ENCODE measurements around the gene COX20. TPM values are rescaled to one million over a fixed set of nuclear protein-coding genes. Genes with fewer than 3 reads are reported as not detected.

The COX20 gene
- total RNA-seq, 6 experiments from 2014 or later: 42.6 to 70.8 (median 58.9) TPM

DNA sequence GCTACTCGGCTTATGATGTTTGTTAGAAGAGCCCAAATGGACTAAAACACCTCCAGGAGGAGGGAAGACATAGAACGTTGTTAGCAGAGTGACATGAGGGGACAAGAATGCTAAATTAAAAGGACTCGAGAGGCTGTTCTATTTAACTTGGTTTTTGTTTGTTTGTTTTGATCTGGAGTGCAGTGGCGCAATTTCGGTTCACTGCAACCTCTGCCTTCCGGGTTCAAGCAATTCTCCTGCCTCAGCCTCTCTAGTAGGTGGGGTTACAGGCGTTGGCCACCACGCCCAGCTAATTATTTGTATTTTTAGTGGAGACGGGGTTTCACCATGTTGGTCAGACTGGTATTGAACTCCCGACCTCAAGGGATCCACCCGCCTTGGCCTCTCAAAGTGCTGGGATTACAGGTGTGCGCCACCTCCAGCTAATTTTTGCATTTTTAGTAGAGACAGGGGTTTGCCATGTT is 33.9 kb downstream of the COX20 start:
- H3K27me3 Mint-ChIP-seq (ENCODE audit: insufficient read depth): peaks cover 3% of the 10 kb centered on the region; the same call in 1 of the 2 replicates
- H3K27ac Mint-ChIP-seq: no peak overlapping the region
- TF ChIP-seq, protein P1, sequence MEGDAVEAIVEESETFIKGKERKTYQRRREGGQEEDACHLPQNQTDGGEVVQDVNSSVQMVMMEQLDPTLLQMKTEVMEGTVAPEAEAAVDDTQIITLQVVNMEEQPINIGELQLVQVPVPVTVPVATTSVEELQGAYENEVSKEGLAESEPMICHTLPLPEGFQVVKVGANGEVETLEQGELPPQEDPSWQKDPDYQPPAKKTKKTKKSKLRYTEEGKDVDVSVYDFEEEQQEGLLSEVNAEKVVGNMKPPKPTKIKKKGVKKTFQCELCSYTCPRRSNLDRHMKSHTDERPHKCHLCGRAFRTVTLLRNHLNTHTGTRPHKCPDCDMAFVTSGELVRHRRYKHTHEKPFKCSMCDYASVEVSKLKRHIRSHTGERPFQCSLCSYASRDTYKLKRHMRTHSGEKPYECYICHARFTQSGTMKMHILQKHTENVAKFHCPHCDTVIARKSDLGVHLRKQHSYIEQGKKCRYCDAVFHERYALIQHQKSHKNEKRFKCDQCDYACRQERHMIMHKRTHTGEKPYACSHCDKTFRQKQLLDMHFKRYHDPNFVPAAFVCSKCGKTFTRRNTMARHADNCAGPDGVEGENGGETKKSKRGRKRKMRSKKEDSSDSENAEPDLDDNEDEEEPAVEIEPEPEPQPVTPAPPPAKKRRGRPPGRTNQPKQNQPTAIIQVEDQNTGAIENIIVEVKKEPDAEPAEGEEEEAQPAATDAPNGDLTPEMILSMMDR (IDR thresholded peaks at IDR 0.05): no peak
- DNase-seq: no peak
- no peaks in the 10 kb centered on the region for H3K9me3 Mint-ChIP-seq
- H3K36me3 Mint-ChIP-seq (ENCODE audit: low read depth): no peaks in the 10 kb centered on the region
- H3K4me1 Mint-ChIP-seq (ENCODE audit: low read depth): peaks cover 15% of the 10 kb centered on the region
- no peak overlapping the region for H3K4me3 Mint-ChIP-seq

DNA sequence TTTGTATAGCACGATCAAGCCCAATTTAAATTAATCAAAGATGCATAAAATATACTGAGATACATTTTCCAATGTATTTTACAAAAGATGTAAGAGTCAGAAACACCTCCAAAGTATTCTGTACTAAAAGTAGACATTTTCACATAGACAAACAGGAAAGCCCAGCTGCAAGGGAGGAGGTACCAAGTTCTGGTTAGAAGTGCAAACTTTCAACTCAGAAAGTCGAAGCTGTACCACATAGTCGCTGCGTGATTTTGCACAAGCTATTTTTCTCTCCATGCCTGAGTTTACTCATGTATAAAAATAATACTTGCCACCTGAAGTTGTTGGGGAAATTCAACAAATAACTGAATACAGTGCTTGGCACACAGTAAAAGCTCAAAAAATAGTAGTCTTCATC is 34.5 kb downstream of the COX20 start:
- no peak overlapping the region for H3K4me3 Mint-ChIP-seq
- TF ChIP-seq, protein P1 (IDR thresholded peaks at IDR 0.05): no peak
- DNase-seq: no peak
- no peaks in the 10 kb centered on the region for H3K9me3 Mint-ChIP-seq
- peaks cover 3% of the 10 kb centered on the region; the same call in 1 of the 2 replicates for H3K27me3 Mint-ChIP-seq (ENCODE audit: insufficient read depth)
- H3K4me1 Mint-ChIP-seq (ENCODE audit: low read depth): peaks cover 13% of the 10 kb centered on the region
- H3K36me3 Mint-ChIP-seq (ENCODE audit: low read depth): no peaks in the 10 kb centered on the region
- no peak overlapping the region for H3K27ac Mint-ChIP-seq

DNA sequence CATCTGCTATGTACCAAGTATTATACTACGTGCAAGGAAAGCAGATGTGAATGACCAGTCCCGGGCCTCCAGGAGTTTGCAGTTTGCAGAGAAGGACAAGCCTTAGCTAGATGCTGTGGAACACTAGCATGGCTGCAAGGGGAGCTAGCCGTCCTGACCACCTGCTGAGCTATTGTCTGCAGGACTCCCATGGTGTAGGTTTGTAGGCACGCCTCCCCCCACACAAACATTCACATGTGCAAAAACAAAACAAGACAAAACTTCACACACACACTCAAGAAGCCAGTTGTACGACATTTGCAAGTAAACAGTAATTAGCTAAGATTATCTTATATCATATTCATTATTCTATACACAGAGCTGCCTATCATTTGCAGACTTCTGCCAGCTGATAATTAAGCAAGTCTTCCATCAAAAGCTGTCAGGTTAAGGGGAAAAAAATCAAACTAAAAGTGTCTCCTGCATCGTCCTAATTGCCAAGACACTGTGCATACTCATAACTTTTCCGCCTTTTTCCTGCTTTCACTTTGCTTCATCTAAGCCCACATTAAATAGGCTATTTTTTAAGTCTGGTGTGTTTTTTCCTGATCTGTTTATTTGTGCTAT is 39.6 kb downstream of the COX20 start:
- H3K36me3 Mint-ChIP-seq (ENCODE audit: low read depth): no peaks in the 10 kb centered on the region
- H3K4me3 Mint-ChIP-seq: no peak overlapping the region
- no peaks in the 10 kb centered on the region for H3K4me1 Mint-ChIP-seq (ENCODE audit: low read depth)
- TF ChIP-seq, protein P1 (IDR thresholded peaks at IDR 0.05): no peak
- H3K9me3 Mint-ChIP-seq: no peaks in the 10 kb centered on the region
- H3K27me3 Mint-ChIP-seq (ENCODE audit: insufficient read depth): peaks cover 3% of the 10 kb centered on the region; the same call in 1 of the 2 replicates
- H3K27ac Mint-ChIP-seq: no peak overlapping the region
- DNase-seq: no peak

DNA sequence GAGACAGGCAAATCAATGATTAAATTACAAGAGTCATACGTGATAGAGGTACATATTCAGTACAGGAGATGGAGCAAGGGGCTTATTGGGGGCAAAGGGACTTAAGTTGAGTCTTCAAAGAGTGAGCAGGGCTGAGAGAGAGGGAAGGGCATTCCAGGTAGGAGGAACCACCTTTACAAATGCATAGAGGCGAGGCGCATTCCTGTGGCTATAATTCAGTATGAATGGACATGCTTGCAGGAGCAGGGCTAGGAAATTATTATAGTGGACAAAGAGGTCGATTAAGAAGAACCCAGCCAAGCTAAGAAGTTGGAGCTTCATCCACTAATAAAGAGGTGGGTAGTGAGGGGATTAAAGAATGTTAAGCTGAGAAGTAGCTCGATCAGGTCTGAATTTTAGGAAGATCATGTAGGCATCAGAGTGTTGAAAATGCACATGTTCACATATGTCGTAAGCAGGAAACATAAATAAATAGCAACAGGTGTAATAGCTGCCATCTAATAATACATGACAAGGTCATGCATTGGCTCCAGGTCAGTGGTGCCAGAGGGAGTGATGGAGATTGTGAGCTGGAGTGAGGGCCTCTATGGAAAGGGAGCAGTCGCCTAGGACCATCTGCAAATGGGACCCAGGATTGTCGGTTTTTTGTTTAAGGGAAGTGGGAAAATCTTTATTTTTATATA is 40.9 kb downstream of the COX20 start:
- Mint-ChIP-seq H3K27me3 (ENCODE audit: insufficient read depth) (peaks cover 3% of the 10 kb centered on the region; the same call in 1 of the 2 replicates), H3K4me3 (no peak overlapping the region), H3K9me3 (no peaks in the 10 kb centered on the region), H3K36me3 (ENCODE audit: low read depth) (no peaks in the 10 kb centered on the region), H3K4me1 (ENCODE audit: low read depth) (no peaks in the 10 kb centered on the region), H3K27ac (no peak overlapping the region)
- TF ChIP-seq, protein P1 (IDR thresholded peaks at IDR 0.05): no peak
- no peak for DNase-seq

DNA sequence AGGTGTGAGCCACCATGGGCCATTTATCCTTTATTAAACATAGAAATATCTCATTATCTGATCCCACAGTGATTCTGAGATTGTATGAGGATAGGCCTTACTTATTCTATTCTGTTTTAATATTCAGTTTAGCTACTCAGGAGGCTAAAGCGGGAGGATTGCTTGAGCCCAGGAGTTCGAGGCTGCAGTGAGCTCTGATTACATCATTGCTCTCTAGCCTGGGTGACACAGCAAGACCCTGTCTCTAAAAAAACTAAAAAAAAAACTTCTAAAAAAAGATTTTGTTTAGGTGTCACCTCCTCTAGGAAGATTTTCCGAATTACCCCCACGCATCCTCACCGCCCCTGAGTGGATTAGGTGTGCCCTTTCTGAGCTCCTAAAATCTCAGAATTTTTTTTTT is 43.2 kb downstream of the COX20 start:
- Mint-ChIP-seq H3K36me3 (ENCODE audit: low read depth) (no peaks in the 10 kb centered on the region), H3K27me3 (ENCODE audit: insufficient read depth) (peaks cover 3% of the 10 kb centered on the region), H3K4me3 (no peak overlapping the region), H3K4me1 (ENCODE audit: low read depth) (peaks cover under 1% of the 10 kb centered on the region; the same call in 1 of the 2 replicates), H3K9me3 (no peaks in the 10 kb centered on the region), H3K27ac (no peak overlapping the region)
- DNase-seq: no peak
- TF ChIP-seq, protein P1 (IDR thresholded peaks at IDR 0.05): no peak

All from HFFc6 (cell line).